ENCODE measurements around the gene UFD1.

The UFD1 gene

DNA sequence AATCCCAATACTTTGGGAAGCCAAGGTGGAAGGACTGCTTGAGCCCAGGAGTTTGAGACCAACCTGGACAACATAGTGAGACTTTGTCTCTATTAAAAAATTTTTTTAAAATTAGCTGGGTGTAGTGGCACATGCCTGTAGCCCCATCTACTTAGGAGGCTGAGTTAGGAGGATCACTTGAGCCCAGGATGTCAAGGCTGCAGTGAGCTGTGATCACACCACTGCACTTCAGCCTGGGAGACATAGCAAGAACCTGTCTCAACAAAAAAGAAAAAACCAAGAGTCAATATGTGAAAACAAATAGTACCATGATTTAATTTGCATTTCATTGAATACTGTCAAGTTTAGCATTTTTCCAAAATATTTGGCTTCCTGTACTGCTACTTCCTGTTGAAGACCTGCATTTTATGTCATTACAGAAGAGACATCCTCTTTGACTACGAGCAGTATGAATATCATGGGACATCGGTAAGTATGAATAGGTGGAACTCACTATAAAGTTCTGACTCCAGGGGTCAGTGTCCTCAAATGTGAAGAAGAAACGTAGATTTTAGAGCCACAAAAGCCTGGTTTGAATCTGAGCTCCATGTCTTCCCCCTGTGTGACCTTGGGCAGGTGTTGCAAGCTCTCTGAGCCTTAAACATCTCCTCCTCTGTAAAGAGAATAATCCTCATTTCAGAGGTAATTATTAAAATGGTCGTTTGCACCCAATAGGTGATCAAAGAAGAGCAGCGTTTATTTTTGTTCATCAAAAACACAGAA lies 16.8 kb upstream of the UFD1 start:
- no peak for DNase-seq (ENCODE audit: low spot score)

DNA sequence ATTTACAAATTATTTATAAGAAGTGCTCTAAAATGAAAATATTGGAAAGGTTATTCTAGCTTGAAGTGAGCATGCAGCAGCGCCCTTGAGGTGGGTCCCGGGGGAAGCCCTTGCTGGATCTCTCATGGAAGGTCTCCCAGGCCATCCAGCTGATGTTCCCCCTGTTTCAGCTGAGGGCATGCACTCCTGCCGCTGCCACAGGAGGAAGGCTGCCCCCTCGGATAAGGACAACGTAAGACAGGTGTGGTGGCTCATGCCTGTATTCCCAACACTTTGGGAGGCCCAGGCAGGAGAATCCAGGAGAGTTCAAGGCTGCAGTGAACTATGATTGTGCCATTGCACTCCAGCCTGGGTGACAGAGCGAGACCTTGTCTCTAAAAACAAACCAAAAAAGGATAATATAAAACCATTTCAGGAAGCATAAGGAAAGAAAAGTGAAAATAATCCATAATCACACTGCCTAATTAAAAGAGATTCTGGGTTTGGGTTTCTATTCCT lies 15.7 kb upstream of the UFD1 start:
- no peak for DNase-seq (ENCODE audit: low spot score)

DNA sequence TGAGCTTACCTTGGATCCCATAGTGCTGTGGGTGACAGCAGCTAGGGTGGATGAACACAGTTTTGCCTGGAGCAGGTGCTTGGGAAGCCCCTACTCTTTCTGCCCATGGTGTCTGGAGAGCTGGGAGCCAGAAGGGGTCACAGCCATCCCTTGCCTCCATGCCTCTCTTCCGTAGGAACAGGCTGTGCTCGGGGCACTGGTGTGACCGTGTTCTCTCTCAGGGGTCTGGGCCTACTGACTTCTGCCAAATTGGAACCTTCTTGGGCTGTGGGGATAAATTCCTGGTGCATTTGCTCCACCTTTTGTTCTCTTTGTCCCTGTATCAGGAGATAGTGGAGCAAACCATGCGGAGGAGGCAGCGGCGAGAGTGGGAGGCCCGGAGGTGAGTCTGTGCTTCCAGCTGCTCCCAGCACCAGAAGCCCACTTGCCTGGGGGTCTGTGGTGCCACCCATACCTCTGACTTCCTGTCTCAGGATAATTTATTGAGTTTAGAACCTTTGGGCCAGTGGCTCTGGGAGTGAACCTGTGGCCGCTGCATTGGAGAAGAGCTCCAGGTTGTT lies 15.1 kb upstream of the UFD1 start:
- no peak for DNase-seq (ENCODE audit: low spot score)

DNA sequence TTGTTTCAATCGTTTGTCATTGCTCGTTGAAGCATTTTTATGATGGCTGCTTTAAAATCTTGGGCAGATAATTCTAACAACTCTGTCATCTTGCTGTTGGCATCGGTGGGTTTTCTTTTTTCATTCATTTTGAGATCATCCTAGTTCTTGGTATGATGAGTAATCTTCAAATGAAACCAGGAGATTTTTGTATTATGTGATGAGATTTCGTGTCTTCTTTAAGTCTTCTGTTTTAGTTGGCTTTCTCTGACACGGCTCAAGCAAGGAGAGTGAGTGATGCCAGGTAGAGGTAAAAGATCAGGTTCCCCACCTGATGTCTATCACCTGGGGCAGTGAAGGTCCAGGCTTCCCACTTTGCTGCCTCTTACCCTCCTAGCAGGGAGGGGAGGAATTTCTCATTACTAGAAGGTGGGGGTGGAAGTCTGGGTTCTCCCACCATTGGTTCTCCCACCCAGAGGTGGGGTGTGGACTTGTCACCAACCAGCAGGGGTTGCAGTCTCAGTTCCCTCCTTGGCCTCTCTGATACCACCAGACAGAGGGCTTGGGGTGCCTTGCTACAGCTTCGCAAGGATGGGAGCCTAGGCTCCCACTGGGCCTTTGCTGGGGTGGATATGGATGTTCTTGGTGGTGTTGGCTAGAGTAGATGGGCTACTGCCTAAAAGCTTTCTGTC lies 13.6 kb upstream of the UFD1 start:
- peak; percentile 31 for DNase-seq (ENCODE audit: low spot score)

DNA sequence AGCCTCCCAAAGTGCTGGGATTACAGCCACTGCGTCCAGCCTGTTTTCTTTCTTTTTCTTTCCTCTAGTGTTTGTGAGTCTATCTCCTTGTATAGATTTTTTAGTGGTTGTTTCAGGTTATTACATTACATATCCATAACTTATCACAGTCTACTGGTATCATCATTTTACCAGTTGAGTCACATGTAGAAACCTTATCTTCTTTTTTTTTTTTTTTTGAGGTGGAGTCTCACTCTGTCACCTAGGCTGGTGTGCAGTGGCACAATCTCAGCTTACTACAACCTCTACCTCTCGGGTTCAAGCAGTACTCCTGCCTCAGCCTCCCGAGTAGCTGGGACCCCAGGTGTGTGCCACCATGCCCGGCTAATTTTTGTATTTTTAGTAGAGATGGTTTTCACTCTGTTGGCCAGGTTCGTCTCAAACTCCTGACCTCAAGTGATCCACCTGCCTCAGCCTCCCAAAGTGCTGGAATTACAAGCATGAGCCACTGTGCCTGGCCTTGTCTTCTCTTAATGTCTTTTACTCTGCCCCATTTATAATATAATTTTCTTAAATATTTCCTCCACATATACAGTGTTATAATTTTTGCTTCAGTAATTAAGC lies 11.7 kb upstream of the UFD1 start:
- no peak for DNase-seq (ENCODE audit: low spot score)

DNA sequence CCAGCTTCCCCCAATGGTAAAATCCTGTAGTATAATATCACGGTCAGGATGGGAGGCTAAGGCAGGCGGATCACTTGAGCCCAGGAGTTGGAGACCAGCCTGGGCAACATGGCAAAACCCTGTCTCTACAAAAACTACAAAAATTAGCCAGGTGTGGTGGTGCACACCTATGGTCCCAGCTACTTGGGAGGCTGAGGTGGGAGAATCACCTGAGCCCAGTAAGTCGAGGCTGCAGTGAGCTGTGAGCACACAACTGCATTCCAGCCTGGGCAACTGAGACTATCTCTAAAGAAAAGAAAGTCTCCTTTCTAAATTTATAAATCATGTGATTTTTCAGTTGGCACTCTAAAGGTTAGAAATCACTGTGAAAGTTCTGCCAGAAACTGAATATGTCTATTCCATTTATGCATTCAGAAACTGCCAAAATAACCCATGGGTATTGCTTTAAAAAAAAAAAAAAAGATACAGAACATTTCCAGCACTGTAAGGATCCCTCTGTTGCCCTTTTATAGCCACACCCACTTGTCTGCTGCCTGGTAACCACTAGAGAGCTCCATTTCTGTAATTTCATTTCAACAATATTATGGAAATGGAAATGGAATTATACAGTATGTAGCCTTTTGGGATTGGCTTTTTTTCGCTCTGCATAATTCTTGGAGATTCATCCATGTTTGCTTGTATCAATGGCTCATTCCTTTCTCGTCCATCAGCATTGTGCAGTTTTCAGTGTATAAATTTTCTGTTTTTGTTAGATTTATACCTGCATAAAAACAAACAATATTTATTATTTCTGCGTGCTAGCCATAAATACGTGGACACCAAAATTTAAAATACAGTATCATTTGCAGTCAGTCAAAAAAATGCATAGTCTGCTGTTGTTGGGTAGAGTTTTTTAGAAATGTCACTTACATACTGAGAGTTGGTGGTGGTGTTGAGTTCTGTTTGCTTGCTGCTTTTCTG lies 10.2 kb upstream of the UFD1 start:
- no peak for DNase-seq (ENCODE audit: low spot score)

DNA sequence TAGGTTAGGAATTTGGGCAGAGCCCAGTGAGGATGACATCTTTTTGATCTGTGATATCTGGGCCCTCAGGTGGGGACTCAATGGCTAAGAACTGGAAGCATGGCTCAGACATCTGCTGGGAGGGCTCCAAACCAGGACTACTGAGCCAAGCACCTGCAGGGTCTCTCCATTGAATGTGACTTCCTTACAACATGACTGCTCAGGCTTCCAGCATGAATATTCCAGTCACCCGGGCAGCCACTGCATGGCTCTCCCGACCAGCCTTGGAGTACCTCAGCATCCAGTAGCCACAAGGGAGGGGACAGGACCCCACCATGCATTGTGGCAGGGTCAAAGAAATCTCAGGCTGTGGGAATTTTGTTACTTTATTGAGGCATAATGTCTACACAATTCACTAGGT lies 9.3 kb upstream of the UFD1 start:
- no peak for DNase-seq (ENCODE audit: low spot score)

DNA sequence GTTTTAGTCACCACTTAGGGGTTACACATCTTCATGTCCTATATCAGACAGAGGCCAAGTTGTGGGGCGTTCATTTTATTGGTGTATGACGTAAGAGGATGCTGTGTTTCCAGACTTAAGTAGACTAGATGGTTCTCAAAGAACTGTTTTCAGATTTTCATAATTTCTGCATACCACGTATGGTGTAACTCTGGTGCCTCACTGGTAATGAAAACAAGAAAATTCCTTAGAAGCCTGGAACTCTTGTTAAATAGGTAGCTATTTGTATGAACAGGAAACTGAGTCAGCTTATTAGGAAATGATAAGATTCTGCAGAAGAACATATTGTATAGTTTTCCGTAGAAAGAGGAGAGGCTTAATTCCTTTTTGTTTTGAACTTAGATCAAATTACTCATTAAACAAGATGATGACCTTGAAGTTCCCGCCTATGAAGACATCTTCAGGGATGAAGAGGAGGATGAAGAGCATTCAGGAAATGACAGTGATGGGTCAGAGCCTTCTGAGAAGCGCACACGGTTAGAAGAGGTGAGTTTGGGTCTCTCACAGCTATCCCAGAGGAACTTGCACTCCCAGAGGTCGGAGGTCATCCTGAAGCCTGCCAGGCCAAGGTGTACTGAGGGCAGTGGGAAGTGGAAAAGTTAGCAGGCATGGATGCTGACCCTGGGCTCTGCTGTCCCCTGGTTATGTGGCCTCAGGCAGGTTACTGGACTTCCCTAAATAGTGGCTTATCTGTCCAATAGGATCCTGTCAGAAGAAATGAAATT lies 4.7 kb upstream of the UFD1 start:
- no peak for DNase-seq (ENCODE audit: low spot score)

DNA sequence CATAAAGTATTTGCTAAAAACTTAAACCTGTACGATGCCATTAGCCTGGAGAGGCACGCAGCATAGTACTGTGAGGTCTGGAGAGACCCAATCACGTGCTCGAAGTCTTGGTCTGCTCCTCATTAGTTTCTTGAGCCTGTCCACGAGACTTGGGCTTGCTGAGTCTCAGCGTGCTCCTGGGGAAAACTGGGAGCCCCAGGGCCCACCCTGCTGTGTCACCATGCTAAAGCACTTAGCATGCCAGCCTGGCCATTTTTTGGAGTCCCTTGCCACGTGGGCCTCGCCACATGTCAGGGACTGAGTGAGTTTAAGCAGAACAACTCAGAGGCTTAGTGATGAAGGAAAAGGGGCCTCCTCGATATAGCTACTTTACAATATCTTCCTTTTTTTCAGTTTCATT lies 3.3 kb upstream of the UFD1 start:
- DNase-seq (ENCODE audit: low spot score) = no peak

DNA sequence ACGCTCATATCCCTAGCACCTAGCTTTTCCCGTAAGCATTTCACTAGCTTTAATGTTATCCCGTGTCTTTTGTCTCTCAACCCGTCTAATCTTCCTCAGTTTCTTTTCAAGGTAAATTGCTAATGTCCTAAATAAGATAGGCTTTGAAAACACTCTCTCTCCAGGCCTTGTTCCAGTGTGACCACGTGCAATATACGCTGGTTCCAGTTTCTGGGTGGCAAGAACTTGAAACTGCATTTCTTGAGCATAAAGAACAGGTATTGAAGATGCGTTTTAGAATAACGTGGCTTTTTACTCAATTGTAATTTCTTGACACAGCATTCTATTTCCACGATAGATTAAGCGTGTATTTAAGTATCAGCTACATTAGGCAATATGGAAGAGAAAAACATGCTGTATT lies 1.8 kb upstream of the UFD1 start:
- no peak for DNase-seq (ENCODE audit: low spot score)

DNA sequence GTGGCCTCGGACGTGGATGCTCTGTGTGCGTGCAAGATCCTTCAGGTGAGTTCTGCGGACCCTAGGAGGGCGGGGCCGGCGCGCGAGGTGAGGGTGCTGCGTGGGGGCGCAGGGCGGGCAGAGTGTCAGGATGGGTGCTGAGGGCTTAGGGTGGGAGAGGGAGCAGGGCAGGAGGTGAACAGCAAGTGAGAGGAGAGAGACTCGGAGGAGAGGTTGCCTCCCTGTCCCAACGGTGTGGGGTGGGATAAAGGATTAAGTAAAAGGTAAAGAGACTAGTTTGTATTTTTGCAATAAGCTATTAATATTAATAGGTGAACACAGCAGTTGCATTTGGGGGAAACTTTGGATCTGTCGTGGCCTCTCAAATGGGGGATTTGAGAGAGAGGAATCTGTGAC lies 1.2 kb upstream of the UFD1 start:
- DNase-seq (ENCODE audit: low spot score) = no peak

DNA sequence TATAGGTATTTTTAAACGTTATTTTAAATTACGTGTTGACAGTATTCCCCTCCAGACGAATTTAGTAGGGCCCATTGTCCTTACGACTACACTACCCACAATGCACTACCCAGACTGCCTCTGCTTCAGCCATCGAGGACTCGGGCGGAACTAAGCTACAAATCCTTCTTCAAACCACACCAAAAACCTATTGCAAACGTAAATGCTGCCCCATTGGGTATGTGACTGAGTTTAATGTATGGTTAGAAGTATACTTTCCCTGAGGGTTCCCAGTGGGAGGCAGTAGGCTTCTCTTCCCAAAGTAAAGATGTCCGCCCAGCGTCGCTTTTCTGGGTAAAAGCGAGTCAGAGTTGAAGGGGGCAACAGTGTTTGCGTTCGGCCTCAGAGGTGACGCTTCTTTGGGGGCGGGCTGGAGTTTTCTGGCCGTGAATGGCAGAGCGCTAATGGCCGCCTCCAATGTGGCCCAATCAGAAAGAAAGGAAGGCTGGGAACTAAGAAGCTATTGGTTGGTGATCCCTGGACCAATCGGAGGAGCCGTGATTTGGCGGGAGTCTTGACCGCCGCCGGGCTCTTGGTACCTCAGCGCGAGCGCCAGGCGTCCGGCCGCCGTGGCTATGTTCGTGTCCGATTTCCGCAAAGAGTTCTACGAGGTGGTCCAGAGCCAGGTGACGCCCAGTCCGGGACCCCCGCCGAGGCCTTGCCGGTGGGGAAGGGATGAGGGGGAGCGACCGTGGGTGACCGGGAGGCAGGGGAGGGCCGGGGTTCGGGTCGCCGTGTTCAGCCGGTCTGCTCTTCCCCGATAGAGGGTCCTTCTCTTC lies 571 bp upstream of the UFD1 start, which contains the start of gene CDC45:
Gene CDC45 (plus strand): TSS at position 566 of the 818 bp plus-strand sequence. CDS start 49 bp downstream, at position 615.
- DNase-seq (ENCODE audit: low spot score) = peak; percentile 98

DNA sequence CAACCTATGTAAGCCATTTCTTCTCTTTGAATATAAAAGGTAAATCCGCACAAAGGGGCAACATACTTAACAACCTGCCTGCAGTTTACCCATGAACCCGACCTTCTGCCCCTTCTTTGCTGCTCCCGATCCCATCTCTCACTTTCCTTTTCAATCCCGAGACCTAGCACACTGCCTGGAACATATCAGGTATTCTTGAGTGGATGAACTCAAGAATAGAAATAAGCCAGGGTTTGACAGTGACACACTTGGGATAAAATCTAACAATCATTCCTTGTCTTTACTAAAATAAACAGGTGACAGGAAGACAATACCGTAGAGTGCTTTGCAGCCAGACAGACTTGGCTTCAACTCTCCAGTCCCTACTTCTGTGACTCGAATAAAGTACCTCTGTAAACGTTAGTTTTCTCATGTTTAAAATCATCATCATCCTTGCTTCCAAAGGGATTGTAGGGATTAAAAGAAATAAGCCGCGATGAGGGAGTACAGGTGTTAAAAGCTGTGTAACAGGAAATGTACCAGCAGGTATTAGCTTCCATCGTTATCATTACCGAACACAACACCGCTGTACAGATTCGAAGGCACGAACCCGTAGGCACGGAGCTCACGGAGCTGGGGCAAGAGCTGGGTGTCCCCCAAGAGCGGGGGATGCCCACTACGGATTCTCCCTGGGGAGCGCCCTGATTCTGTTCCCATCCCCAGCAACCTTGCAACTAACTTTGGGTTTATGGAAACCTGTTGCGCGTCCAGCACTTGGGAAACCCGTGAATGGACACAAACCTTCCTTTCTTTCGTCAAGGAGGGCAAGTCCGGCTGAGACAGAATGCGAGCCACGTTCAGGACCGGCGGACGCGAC lies 720 bp downstream of the UFD1 start:
- no peak for DNase-seq (ENCODE audit: low spot score)

DNA sequence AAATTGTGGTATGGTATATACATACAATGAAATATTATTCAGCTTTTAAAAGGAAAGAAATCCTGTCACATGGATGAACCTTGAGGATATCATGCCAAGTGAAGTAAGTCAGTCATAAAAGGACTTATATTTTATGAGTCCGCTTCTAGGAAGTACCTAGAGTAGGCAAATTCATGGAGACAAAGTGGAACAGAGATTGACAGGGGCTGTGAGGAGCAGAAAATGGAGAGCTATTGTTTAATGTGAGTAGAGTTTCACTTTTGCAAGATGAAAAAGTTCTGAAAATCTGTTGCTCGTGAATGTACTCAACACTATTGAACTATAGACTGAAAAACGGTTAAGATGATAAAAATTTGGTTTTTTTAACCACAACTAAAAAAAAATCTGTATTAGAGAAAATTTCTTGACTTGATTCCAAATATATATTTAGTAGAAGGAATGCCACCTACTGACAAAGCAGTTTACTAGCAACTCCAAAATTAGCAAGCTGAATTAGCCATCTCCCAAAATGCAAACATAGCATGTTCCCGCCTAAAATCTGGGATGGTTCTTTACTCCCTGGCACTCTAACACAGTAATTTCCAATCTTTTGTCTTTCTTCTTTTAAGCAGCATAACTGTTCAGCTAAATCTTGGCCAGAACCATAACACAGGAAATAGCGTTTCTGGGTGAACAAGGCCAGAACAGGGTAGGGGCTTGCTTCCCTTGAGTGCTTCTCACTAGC lies 1.5 kb downstream of the UFD1 start:
- peak; percentile 6 for DNase-seq (ENCODE audit: low spot score)

DNA sequence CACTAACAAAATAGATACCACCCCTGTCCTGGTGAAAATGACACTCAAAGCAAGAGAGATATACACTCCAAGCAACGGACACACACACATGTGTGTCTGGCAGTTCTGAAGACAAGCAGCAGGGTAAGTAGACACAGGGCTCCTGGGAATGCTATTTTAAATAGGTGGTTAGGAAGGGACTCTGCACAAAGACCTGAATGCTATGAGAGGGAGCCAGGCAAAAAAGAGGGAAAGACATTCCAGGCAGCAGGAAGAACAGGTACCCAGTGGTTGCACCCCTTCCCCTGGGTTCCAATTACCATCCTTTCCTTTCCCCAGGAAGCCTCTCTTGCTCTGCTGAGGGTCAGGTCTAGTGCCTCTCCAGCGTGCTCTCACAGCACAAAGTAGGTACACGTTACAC lies 3.0 kb downstream of the UFD1 start:
- DNase-seq (ENCODE audit: low spot score) = no peak

DNA sequence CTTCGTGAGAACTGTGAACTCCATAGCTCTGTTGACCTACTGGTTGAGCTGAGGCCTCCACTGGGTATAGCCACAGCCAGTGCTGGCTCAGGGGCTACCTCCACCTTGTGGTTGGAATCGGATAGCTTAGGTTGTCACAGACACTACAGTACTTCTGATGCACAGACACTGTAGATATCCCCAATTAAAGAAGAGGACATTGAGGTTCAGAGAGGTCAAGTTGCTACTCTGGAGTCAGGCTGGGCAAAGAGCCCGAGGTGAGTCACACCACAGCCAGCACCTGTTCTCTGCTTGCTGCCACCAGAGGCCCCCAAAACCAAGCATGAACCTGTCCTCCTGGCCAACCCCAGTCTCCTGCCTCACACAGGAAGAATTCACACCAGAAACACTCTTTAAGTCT lies 5.4 kb downstream of the UFD1 start:
- no peak for DNase-seq (ENCODE audit: low spot score)

DNA sequence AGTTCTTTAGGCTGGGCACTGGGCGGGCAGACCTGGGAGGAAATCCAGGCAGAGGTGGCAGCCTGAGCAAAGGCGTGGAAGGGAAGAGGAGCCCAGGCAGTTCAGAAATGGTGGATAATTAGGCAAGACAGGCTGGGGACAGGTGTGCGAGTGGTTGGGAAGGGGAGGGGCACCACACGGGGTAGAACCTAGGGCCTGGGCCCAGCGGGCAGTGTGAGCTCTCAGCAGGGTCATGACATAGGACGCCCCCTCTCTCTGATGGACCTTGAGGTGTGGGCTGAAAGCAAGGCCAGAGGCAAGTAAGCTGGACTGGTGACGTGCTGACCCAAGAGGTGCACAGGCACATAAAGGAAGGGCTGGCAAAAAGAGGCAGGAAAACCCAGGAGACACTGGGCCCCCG lies 6.8 kb downstream of the UFD1 start:
- no peak for DNase-seq (ENCODE audit: low spot score)

DNA sequence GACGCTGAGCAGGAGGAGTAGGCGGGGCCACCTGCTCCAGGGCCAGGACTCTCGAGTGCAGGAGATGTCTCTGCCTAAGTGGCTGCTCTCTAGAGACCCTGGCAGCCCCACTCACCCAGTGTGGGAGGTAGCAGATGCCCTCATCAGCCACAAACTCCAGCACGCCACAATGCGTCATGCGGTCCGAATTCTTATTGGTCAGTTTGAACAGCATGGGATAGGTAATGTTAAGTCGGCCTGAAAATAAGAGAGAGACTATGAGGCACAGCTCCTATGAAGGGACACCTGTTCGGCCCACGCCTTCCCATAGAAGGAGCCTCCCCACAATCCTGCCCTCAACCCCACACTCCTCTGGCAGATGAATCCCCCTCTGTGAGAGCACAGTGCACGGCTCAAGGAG lies 7.4 kb downstream of the UFD1 start:
- DNase-seq (ENCODE audit: low spot score) = no peak

Data from activated CD4-positive, alpha-beta T cell treated with anti-CD3 and anti-CD28 coated beads, Interleukin-2, Interleukin-4, amounts not matched to agents 100 ng/mL and 50 ng/mL, durations not matched to agents 16 hours and 8 hours (primary cell).